AG04450 (cell line): ENCODE measurements around the gene SRPK2. TPM values are rescaled to one million over a fixed set of nuclear protein-coding genes. Genes with fewer than 3 reads are reported as not detected.
A peak's percentile ranks its signal among the peaks of the same experiment; 100 is the strongest.

Source experiments
- CTCF ChIA-PET: fragments of 300-600, 350-600 bp; formaldehyde crosslinking; extraction: SDS; loops from one replicate; lab custom pipeline; 2022; ENCODE audit warnings: antibody characterized with exemption, inconsistent platforms; lab: Charles Lee
- POLR2A ChIA-PET: fragments of 350-600 bp; formaldehyde crosslinking; extraction: SDS; loops from one replicate; lab custom pipeline; 2021; ENCODE audit warnings: antibody characterized with exemption, inconsistent platforms; lab: Yijun Ruan, JAX
- DNase-seq: peaks from one replicate; pipeline ENCODE4 v3.0.0-alpha.2; 2011; ENCODE audit warnings: low read depth, low spot score
- H3K27ac ChIP-seq: one replicate; pipeline ENCODE4 v1.5.1; 2012; ENCODE audit warnings: low read depth, low read length, control low read depth
- H3K27me3 ChIP-seq: one replicate; pipeline ENCODE4 v1.6.0; 2012; ENCODE audit warnings: low read length; ENCODE audit not compliant: control insufficient read depth, insufficient read depth
- H3K4me3 ChIP-seq: 2 replicates; pipeline ENCODE4 v1.5.1; 2011; ENCODE audit warnings: mild to moderate bottlenecking, low read depth, low read length, control low read depth
- H3K9me3 ChIP-seq: 2 replicates; pipeline ENCODE4 v1.5.1; 2012; ENCODE audit warnings: low read length; ENCODE audit not compliant: control insufficient read depth, insufficient read depth
- polyA plus RNA-seq: library from polyadenylated mRNA; depleted of rRNA; stranded (reverse); fragments of >200 nt; gene quantifications from 2 replicates; pipeline ENCODE4 v1.2.3, GENCODE V29; 2011
- TF ChIP-seq, protein P1 (sequence below): IDR thresholded peaks from 2 replicates; pipeline ENCODE4 v1.5.1; 2011; ENCODE audit warnings: low read depth, low read length, control low read depth, inconsistent platforms

SRPK2 gene
- polyA plus RNA-seq, 1 experiment = 22.4 TPM

DNA sequence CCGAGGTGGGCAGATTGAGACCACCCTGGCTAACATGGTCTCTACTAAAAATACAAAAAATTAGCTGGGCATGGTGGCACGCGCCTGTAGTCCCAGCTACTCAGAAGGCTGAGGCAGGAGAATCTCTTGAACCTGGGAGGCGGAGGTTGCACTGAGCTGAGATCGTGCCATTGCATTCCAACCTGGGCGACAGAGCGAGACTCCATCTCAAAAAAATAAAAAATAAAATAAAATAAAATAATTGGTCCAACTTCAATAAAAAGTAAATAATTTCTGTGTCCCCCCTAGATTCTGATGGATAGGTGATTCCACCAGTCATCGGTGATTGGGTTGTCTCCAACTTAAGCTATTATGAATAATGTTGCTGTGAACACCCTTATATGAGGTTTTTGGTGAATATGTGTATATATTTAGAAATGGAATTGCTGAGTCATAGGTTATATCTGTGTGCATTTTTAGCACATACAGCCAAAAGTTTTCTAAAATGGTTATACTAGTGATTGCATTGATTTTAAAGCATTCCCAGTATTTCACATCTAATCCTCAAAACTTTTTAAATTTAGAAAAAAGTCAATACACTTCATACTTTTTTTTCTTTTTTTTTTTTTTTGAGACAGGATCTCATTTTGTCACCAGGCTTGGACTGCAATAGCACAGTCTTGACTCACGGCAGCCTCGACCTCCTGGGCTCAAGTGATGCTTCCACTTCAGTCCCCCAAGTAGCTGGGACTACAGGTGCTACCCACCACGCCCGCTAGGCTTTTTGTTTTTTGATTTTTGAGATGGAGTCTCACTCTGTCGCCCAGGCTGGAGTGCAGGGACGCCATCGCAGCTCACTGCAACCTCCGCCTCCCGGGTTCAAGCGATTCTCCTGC, 13.7 kb upstream of the SRPK2 start:
- Histone ChIP-seq H3K27me3 (no peaks in the 10 kb centered on the region), H3K4me3 (no peak overlapping the region), H3K27ac (no peak overlapping the region), H3K9me3 (peaks cover 5% of the 10 kb centered on the region; the same call in 1 of the 2 replicates)
- no peak for DNase-seq
- ChIA-PET POLR2A (no interaction called here), CTCF (interaction anchor here (0.6 to 1.8 kb wide), 11 partner anchors 11 to 262 kb away, joined by 3 to 6 read pairs (median 3); no protein-coding TSS in a partner anchor)
- TF ChIP-seq, protein P1, sequence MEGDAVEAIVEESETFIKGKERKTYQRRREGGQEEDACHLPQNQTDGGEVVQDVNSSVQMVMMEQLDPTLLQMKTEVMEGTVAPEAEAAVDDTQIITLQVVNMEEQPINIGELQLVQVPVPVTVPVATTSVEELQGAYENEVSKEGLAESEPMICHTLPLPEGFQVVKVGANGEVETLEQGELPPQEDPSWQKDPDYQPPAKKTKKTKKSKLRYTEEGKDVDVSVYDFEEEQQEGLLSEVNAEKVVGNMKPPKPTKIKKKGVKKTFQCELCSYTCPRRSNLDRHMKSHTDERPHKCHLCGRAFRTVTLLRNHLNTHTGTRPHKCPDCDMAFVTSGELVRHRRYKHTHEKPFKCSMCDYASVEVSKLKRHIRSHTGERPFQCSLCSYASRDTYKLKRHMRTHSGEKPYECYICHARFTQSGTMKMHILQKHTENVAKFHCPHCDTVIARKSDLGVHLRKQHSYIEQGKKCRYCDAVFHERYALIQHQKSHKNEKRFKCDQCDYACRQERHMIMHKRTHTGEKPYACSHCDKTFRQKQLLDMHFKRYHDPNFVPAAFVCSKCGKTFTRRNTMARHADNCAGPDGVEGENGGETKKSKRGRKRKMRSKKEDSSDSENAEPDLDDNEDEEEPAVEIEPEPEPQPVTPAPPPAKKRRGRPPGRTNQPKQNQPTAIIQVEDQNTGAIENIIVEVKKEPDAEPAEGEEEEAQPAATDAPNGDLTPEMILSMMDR = no peak

DNA sequence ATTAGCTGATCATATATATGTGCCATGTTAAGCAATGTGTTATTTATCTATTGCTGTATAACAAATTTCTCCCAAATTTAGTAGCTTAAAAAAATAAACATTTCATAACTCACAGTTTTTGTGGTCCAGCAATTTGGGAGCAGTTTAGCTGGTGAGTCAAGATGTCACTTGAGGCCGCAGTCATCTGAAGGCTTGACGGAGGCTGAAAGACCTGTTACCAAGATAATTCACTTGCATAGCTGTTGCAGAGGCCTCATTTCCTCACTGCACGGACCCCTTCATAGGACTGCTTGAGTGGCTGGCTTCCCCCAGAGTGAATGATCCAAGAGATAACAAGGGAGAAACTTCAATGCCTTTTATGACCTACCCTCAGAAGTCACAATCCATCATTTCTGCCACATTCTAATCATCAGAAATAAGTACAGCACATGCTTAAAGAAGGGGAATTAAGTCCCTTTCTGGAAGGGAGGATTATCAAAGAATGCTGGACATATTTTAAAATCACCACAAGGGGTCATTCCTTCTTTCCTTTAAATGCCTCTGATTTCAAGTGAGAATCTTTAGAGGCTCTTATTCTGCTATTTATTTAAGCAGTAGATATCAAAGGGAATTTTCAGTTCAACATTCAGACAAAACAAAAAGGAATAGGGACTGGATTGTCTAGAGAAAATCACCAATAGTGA, 10.5 kb upstream of the SRPK2 start:
- no peaks in the 10 kb centered on the region for H3K27me3 ChIP-seq
- H3K27ac ChIP-seq = no peak overlapping the region
- POLR2A ChIA-PET = no interaction called here
- CTCF ChIA-PET = interaction anchor here (0.6 to 2.5 kb wide), 10 partner anchors 15 to 826 kb away, joined by 3 to 13 read pairs (median 4); partner anchors contain the start of gene RINT1
- no peak overlapping the region for H3K4me3 ChIP-seq
- TF ChIP-seq, protein P1 = peak; percentile 59
- H3K9me3 ChIP-seq = peaks cover 5% of the 10 kb centered on the region; the same call in 1 of the 2 replicates
- DNase-seq = no peak

DNA sequence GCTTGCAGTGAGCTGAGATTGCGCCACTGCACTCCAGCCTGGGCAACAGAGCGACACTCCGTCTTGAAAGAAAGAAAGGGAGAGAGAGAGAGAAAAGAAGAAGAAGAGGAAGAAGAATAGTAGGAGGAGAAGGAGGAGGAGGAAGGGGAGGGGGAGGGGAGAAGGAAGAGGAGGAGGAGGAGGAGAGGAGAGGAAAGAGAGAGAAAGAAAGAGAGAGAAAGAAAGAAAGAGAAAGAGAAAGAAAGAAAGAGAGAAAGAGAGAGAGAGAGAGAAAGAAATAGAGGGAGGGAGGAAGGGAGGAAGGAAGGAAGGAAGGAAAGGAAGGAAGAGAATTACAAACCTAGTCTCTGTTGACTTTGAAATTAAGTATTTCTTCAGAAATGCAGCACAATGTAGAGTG, 7.8 kb upstream of the SRPK2 start:
- Histone ChIP-seq H3K9me3 (no peaks in the 10 kb centered on the region), H3K27me3 (no peaks in the 10 kb centered on the region), H3K27ac (no peak overlapping the region), H3K4me3 (no peak overlapping the region)
- DNase-seq = no peak
- CTCF ChIA-PET = interaction anchor here (0.7 kb wide), 1 partner anchor 240 kb away, joined by 3 read pairs; no protein-coding TSS in a partner anchor
- POLR2A ChIA-PET = no interaction called here
- TF ChIP-seq, protein P1 = no peak

DNA sequence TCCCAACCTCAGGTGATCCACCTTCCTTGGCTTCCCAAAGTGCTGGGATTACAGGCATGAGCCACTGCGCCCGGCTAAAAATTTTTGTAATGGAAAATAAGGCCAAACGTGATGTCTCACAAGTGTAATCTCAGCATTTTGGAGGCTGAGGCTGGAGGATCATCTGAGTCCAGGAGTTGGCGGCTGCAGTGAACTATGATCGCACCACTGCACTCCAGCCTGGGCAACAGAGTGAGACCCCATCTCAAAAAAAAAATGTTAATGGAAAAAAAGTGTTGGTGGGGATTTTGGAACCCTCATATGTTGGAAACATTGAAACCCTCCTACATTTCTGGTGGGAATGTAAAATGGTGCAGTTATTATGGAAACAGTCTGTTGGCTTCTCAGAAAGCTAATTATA, 2.7 kb upstream of the SRPK2 start:
- ChIA-PET CTCF (interaction anchor here (0.8 kb wide), 1 partner anchor 37 kb away, joined by 3 read pairs; no protein-coding TSS in a partner anchor), POLR2A (interaction anchor here (0.6 kb wide), 1 partner anchor 168 kb away, joined by 3 read pairs; no protein-coding TSS in a partner anchor)
- TF ChIP-seq, protein P1 = no peak
- Histone ChIP-seq H3K27me3 (no peaks in the 10 kb centered on the region), H3K9me3 (no peaks in the 10 kb centered on the region), H3K4me3 (no peak overlapping the region), H3K27ac (no peak overlapping the region)
- DNase-seq = no peak
